ENCODE data around the gene SPATC1L. TPM values are rescaled to one million over a fixed set of nuclear protein-coding genes. Genes with fewer than 3 reads are reported as not detected.
"Not testable (repeated sequence)": the region's sequence is repeated elsewhere in the genome, so short reads cannot be mapped to it uniquely, and the experiment has no call there.

SPATC1L gene
- total RNA-seq, 1 donor from 2014 or later = 8.6 TPM

DNA sequence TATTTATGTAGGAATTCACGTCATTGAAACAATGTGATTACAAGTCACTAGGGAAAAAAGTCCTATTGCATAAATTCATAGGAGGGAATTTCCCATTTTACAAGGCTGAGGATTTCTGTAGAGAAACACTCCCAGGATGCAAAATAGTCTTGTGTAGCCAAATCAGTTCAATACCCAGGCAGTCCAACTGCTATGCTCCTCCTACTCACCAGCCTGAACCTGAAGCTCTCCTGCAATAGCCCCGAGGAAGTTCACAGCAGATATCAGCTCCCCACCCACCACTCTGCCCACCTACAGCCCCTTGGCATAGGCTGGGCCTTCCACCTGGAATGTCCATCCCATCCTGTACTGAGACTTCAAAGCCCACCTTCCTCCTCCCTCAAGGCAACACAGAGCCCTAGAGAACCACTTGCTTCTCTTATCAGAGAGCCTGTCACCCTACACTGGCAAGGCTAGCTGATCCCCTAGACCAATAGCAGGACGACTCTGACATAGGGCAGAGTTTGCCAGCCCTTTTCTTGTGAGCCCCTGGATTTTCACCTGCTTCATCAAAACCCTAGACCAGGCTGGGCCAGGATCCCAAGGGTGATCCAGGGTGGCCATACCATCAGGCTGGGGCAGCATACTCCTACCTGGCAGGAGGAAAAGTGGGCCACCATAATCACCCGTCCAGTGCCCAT is 42.8 kb upstream of the SPATC1L start:
- Histone ChIP-seq H3K4me3 (peak overlapping the region; percentile 88), H3K9me3 (no peaks in the 10 kb centered on the region), H3K27me3 (ENCODE audit: low read depth) (no peaks in the 10 kb centered on the region), H3K36me3 (peaks cover 18% of the 10 kb centered on the region), H3K27ac (peak overlapping the region; percentile 12), H3K4me1 (peaks cover 46% of the 10 kb centered on the region)
- TF ChIP-seq, protein P1, sequence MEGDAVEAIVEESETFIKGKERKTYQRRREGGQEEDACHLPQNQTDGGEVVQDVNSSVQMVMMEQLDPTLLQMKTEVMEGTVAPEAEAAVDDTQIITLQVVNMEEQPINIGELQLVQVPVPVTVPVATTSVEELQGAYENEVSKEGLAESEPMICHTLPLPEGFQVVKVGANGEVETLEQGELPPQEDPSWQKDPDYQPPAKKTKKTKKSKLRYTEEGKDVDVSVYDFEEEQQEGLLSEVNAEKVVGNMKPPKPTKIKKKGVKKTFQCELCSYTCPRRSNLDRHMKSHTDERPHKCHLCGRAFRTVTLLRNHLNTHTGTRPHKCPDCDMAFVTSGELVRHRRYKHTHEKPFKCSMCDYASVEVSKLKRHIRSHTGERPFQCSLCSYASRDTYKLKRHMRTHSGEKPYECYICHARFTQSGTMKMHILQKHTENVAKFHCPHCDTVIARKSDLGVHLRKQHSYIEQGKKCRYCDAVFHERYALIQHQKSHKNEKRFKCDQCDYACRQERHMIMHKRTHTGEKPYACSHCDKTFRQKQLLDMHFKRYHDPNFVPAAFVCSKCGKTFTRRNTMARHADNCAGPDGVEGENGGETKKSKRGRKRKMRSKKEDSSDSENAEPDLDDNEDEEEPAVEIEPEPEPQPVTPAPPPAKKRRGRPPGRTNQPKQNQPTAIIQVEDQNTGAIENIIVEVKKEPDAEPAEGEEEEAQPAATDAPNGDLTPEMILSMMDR (IDR thresholded peaks at IDR 0.05) = no peak
- ATAC-seq (peak in 1 of 2 donors; percentile 6), DNase-seq (no peak)
- intact Hi-C loops (cut with DNase I) = no loop called here

DNA sequence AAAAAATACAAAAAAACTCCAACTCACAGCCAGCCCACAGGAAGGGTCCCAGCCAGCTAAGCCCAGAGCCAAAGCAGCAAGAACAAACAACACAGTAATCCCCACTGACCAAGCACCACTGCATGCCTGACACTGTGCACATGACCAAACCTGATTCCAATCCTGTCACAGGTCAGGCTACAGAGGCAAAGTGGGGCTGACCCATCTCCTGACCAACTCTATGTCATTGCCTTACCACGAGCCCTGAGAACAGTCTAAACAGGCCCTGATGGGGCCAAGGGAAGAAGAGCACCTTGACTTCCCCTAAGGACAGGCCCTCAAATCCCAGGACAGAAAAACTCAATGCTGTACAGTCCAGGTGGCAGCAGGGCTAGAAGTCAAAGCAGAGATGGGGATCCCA is 41.9 kb upstream of the SPATC1L start:
- Histone ChIP-seq H3K4me3 (peak overlapping the region; percentile 88), H3K27me3 (ENCODE audit: low read depth) (no peaks in the 10 kb centered on the region), H3K27ac (peak overlapping the region; percentile 46), H3K36me3 (peaks cover 27% of the 10 kb centered on the region), H3K9me3 (no peaks in the 10 kb centered on the region), H3K4me1 (peaks cover 48% of the 10 kb centered on the region)
- ATAC-seq (no peak), DNase-seq (no peak)
- intact Hi-C loops (cut with DNase I) = no loop called here
- TF ChIP-seq, protein P1 (IDR thresholded peaks at IDR 0.05) = no peak

DNA sequence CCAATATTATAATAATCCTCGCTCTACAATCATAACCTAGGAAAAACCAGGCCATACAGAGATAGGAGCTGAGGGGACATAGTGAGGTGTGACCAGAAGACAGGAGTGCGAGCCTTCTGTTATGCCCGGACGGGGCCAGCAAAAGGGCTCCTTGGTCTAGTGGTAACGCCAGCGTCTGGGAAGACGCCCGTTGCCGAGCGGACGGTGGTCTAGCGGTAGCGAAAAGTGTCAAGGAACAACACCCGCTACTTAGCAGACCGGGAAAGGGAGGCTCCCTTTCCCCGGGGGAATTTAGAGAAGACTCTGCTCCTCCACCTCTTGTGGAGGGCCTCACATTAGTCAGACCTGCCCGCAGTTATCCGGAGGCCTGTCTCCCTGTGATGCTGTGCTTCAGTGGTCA is 39.4 kb upstream of the SPATC1L start:
- DNase-seq; ATAC-seq; H3K27ac ChIP-seq; H3K4me3 ChIP-seq; intact Hi-C loops (cut with DNase I); H3K27me3 ChIP-seq (ENCODE audit: low read depth); H3K9me3 ChIP-seq: not testable (repeated sequence)
- peaks cover 50% of the 10 kb centered on the region for H3K36me3 ChIP-seq
- peaks cover 50% of the 10 kb centered on the region for H3K4me1 ChIP-seq

DNA sequence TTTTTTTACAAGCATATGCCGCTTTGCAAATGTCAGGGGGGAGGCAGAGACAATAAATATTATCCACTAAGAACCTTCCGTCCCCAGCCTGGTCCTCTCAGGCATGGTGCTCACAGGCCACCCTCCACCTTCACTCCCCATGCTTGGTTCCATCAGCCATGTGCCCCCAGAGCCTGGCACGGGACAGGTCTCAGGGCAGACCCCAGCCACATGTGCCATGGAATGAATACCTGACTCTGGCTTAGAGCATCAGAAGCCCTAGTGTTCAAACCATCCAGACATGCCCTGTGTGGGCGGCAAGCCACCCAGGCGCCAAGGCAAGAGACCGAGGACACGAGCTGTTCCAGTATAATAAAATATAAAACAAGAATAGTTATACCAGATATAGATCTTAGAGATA is 39.0 kb upstream of the SPATC1L start:
- H3K4me1 ChIP-seq = peaks cover 50% of the 10 kb centered on the region
- intact Hi-C loops (cut with DNase I) = no loop called here

DNA sequence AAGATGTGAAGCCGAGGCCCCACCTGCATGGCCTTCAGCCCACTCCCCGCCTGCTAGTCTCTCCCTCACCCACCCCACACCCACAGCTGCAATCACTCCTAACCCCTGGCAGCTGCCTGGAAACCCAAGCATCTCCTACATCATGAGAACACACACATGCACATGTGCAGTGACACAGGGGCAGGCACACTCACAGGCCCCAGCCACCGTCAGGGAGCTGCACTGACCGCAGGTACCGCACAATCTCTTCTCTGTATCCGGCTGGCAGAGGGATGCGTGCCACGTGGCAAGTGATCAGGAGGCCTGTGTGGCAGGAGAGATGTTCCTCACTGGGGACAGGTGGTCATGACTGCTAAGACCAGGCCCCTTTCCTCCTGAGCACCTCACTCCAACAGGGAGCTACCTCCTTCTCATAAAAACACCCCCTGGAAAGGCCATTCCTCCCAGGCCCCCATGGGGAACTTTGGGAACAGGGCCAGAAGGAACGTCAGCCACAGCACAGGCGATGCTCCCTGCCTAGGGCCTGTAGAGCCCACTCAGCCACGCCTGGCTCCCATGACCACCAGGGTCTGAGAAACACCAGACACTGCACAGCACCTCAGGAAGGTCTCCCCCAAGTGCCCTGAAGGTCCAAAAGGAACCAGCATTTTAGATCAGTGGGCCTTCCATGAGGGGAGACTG is 38.3 kb upstream of the SPATC1L start:
- intact Hi-C loops (cut with DNase I) = no loop called here
- Histone ChIP-seq H3K27ac (no peak overlapping the region), H3K4me1 (peaks cover 48% of the 10 kb centered on the region), H3K27me3 (ENCODE audit: low read depth) (no peaks in the 10 kb centered on the region), H3K9me3 (no peaks in the 10 kb centered on the region), H3K4me3 (no peak overlapping the region), H3K36me3 (peaks cover 50% of the 10 kb centered on the region)
- DNase-seq (no peak), ATAC-seq (no peak)
- TF ChIP-seq, protein P1 (IDR thresholded peaks at IDR 0.05) = no peak

More for the DNA sequence above, 39.0 kb upstream of the SPATC1L start:
- Histone ChIP-seq H3K4me3 (no peak overlapping the region), H3K9me3 (no peaks in the 10 kb centered on the region), H3K27me3 (ENCODE audit: low read depth) (no peaks in the 10 kb centered on the region), H3K27ac (no peak overlapping the region), H3K36me3 (peaks cover 50% of the 10 kb centered on the region)
- TF ChIP-seq, protein P1 (IDR thresholded peaks at IDR 0.05) = no peak
- ATAC-seq (no peak), DNase-seq (no peak)

All from lower lobe of right lung (tissue), 2 donors.